ENCODE results near the gene CTCFL.

Gene CTCFL

DNA sequence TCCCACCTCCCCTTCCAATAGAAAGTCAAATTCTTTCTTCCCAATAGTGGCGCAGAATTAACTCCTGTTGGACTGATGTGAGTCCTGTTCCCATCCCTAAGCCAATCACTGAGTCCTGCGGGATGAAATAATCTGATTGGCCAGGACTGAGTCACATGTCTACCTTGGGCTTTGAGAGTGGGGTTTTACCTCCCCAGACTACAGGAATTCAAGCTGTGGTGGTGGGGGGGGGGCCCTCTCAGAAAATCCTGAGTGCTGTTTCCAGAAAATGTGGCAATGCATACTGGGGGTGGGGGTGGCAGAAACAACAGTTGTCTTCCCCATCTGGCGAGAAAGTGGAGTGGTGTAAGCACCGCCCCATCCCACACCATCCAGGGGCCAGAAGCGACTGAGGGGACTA lies 65.7 kb downstream of the CTCFL start:
- no peak overlapping the region for H3K4me3 ChIP-seq (replicated peaks; ENCODE audit: low read depth, low read length)
- no peak for DNase-seq (ENCODE audit: low read depth)
- TF ChIP-seq, protein P1, sequence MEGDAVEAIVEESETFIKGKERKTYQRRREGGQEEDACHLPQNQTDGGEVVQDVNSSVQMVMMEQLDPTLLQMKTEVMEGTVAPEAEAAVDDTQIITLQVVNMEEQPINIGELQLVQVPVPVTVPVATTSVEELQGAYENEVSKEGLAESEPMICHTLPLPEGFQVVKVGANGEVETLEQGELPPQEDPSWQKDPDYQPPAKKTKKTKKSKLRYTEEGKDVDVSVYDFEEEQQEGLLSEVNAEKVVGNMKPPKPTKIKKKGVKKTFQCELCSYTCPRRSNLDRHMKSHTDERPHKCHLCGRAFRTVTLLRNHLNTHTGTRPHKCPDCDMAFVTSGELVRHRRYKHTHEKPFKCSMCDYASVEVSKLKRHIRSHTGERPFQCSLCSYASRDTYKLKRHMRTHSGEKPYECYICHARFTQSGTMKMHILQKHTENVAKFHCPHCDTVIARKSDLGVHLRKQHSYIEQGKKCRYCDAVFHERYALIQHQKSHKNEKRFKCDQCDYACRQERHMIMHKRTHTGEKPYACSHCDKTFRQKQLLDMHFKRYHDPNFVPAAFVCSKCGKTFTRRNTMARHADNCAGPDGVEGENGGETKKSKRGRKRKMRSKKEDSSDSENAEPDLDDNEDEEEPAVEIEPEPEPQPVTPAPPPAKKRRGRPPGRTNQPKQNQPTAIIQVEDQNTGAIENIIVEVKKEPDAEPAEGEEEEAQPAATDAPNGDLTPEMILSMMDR (IDR thresholded peaks at IDR 0.05; ENCODE audit: low read length, missing control alignments) = no peak

DNA sequence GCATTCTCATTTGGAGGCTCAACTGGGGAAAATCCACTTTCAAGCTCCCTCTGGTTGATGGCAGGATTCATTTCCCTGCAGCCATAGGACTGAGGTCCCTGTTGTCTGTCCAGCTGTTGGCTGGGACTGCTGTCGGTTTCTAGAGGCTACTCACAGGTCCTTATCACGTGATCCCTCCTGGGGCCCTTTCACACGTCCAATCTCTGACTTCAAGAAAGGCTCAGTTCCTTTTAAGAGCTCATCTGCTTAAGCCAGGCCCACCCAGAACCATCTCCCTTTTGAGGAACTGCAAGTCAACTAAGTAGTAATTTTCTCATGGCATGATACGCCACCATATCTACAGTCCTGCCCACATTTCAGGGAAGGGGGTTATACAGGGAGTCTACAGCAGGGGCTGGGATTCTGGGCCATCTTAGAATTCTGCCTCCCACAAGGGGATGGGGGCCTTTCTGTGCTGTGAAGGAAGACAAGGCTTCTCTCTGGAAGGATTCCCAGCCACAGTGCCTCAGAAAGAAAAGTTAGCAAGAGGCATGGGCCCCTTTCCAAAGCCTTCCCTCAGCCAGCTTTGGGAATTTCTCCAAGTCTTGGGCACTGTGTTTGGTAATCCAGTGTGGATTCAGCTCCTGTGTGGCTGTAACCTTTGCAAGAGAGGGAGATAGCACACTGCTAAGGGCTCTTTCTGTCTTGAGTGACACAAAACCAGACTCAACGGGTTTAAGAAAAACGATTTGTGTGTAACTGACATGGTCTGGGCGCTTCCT lies 66.4 kb downstream of the CTCFL start:
- peak; percentile 23 for DNase-seq (ENCODE audit: low read depth)
- no peak overlapping the region for H3K4me3 ChIP-seq (replicated peaks; ENCODE audit: low read depth, low read length)
- TF ChIP-seq, protein P1 (IDR thresholded peaks at IDR 0.05; ENCODE audit: low read length, missing control alignments) = no peak

DNA sequence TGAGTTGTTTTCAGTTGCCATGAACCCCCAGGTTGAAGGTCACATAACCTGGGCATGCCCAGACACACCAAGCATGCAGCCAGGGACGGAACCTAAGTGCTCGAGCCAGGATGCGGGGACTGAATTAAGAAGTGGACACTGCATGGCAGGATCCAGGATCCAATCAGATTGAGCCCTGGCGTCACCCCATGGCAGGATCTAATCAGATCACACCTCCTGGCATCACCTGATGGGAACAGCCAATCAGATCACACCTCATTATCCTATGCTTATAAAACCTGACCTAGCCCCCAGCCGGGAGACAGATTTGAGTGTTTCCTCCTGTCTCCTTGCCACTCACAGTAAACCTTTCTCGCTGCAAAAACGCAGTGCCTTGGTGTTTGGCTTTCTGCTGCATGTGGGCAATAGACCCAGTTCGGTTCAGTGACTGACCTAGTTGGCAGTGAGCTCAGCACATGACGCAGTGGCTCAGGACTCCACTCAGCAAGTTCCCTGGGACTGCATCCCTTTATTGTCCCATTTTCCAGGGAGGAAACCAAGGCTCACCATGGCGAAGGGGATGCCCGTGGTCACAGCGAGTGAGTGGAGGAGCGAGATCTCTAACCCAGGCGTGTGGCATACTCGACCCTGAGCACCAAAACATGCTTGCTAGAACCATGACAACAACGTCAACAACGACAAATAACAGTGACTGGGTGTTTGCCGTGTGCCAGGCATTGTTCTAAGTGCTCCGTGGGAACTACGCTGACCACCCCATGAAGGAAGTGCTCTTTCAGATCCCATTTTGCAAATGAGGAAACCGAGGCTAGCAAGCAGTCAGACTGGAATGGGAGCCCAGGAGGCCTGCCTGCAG lies 67.5 kb downstream of the CTCFL start:
- TF ChIP-seq, protein P1 (IDR thresholded peaks at IDR 0.05; ENCODE audit: low read length, missing control alignments) = no peak
- DNase-seq (ENCODE audit: low read depth) = no peak
- no peak overlapping the region for H3K4me3 ChIP-seq (replicated peaks; ENCODE audit: low read depth, low read length)

- DNase-seq (ENCODE audit: low read depth) = no peak
- H3K4me3 ChIP-seq (replicated peaks; ENCODE audit: low read depth, low read length) = no peak overlapping the region
- TF ChIP-seq, protein P1 (IDR thresholded peaks at IDR 0.05; ENCODE audit: low read length, missing control alignments) = no peak
Observed at GRCh38 chr20:57456116-57456515, 68.8 kb downstream of the CTCFL start.

- TF ChIP-seq, protein P1 (IDR thresholded peaks at IDR 0.05; ENCODE audit: low read length, missing control alignments) = no peak
- H3K4me3 ChIP-seq (replicated peaks; ENCODE audit: low read depth, low read length) = no peak overlapping the region
- DNase-seq (ENCODE audit: low read depth) = no peak
Observed at GRCh38 chr20:57455386-57455785, 69.6 kb downstream of the CTCFL start.

DNA sequence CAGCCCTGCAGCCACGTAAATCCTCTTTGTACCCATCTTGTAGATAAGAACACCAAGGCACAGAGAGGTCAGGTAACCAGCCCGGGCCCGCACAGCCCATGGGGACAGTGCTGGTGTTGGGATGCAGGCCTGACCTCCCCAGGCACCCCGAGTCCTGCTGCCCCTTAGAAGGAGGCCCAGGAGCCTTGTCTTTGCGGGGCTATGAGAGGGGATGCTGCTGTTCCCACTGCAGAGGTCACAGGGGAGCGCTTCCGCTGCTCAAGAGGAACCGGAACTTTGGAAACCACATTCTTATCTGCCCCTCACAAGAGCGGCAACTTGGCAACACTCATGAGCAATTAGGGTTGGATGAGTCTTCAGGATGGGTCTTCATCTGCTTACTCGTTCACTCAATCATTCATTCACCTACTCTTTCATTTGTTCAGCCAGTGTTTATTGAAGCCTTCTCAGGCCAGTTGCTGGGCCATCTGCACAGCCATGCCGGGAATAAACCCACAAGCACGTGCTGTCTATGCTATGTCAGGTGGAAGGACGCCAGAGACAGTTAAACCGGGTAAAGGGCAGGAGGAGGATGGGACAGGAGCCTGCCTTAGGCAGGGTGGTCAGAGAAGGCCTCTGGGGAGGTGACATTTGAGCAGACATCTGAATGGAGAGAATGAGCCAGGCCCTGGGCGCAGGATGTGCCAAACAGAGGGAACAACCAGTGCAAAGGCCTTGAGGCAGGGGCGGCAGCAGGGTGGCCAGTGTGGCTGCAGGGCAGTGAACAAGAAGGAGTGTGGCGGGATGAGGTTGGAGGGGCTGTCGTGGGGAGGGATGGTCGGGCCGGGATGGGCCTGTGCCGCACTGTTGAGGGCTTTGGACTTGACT lies 72.9 kb downstream of the CTCFL start:
- TF ChIP-seq, protein P1 (IDR thresholded peaks at IDR 0.05; ENCODE audit: low read length, missing control alignments) = no peak
- no peak for DNase-seq (ENCODE audit: low read depth)
- H3K4me3 ChIP-seq (replicated peaks; ENCODE audit: low read depth, low read length) = no peak overlapping the region
